Prostate gland (tissue), 2 donors: ENCODE results near the gene ACCSL.

ENCODE experiments used
- POLR2AphosphoS5 ChIP-seq: sonication (generic); formaldehyde crosslinking; IDR thresholded peaks from one replicate; pipeline ENCODE4 v1.6.1; 2017; ENCODE audit warnings: antibody characterized with exemption
- TF ChIP-seq, protein P1 (sequence below), 4 experiments: fragments of 200-600 bp in 2 of 4; fragments of 450-650 bp in 2 of 4; sonication (generic) in 2 of 4; IDR thresholded peaks; 1 replicate in 3 of 4; 2 replicates in 1 of 4; pipeline ENCODE4 v1.5.1; 2016 to 2019; ENCODE audit warnings: antibody characterized with exemption in 4 of 4, mild to moderate bottlenecking in 2 of 4, moderate library complexity in 2 of 4

DNA sequence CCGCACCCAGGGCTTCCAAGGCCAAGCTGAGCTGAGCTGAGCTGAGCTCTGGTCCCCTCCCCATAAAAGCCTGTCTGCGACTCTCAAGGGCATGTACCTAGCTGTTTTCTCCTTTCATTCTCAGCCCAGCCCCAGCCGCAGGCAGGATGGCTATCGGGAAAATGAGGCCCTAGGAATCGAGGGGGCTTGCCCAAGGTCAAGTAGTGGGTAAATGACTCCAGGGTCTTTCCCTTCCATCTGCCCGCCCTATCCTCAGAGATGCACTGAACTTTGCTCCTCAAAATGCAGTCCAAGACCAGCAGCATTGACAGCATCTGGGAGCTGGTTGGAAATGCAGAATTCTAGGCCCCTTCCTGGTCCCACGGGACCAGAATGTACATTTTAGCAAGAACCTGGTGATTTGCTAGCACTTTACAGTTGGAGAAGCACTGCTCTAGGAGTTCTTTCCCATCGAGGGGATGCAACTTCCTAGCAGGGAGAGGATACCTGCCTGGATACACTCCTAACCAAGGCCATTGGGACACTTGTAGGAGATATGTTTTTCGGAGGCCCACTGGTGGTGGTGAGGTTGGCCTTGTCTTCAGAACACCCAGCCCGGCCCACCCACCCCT lies 43.2 kb upstream of the ACCSL start:
- no peak for TF ChIP-seq POLR2AphosphoS5
- TF ChIP-seq, protein P1, sequence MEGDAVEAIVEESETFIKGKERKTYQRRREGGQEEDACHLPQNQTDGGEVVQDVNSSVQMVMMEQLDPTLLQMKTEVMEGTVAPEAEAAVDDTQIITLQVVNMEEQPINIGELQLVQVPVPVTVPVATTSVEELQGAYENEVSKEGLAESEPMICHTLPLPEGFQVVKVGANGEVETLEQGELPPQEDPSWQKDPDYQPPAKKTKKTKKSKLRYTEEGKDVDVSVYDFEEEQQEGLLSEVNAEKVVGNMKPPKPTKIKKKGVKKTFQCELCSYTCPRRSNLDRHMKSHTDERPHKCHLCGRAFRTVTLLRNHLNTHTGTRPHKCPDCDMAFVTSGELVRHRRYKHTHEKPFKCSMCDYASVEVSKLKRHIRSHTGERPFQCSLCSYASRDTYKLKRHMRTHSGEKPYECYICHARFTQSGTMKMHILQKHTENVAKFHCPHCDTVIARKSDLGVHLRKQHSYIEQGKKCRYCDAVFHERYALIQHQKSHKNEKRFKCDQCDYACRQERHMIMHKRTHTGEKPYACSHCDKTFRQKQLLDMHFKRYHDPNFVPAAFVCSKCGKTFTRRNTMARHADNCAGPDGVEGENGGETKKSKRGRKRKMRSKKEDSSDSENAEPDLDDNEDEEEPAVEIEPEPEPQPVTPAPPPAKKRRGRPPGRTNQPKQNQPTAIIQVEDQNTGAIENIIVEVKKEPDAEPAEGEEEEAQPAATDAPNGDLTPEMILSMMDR (IDR thresholded peaks at IDR 0.05) = no peak
